Activated CD4-positive, CD25-positive, alpha-beta regulatory T cell treated with anti-CD3 and anti-CD28 coated beads, Interleukin-2, amount 50 U/mL, for 16 hours (primary cell): Measurements from ENCODE around the gene LRIG1.

Source experiments
- DNase-seq: peaks from one replicate; pipeline ENCODE4 v3.0.0-alpha.2; 2020; ENCODE audit warnings: low read depth, low spot score

The LRIG1 gene

DNA sequence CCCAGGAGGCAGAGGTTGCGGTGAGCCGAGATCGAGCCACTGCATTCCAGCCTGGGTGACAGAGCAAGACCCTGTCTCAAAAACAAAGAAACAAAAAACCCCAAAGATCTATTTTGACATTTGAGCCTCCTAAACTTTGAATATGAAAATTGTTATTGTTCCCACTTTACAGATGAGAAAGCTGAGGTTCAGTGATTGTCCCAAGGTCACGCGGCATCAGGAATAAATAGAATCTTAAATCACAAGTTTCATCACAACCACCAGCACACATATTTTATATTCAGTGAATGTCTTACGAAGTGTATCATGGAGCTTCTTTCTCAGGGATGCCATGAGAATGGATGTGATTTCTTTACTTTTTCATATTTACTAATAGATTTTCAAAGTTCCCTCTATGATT, 5.3 kb upstream of the LRIG1 start:
- DNase-seq, result no peak

DNA sequence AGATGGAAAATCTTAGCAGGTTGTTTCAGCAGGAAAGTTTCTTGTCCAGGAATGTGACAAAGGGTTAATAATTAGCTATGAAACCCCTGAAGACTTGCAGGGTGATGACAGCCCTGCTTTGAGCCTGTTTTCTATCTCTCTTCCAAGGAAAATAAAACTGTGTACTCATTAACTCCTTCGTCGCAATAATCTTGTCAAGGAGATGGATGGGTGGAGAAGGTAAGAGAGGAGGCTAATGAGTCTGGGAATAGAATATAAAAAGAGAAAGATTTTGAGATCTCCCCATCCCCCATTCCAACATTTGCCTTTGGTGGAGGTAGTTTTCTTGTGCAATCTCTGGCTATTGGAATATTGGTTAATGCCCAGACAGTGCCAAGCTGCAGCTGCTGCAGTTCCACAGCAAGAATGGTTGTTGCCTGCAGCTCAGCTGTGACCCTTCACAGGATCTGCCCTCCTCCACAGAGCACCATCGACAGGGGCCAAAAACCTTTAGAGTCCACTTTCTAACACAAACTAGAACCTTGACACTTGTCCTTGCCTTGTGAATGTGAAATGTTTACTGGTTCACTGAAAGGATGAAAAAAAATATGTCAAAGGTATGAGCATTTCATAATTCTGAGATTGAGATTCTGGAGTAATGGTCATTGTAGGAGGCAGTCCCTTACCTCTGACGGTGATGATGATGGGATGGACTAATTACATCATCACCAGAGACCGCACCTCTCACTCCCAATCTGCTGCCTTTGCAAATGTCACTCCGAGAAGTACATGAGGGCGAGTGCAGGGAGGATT, 4.2 kb upstream of the LRIG1 start:
- no peak for DNase-seq

DNA sequence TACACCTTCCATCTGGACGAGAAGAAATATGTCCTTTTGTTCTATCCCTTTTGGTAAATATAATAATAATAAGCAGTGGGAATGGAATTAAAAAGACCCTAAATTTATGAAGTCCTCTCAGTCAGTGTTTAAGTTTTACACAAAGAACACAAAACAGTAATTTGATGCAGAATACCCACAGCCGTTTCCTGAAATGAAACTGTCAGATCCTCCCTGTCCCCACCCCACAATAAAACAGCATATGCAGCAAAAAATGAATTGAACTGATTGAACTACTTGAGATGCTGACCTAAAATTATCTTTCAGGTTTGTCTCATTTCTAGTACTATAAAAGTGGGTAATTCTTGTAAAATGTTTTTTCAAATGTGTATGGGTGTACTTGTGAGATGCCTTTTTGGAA, 2.2 kb upstream of the LRIG1 start:
- DNase-seq, result no peak

DNA sequence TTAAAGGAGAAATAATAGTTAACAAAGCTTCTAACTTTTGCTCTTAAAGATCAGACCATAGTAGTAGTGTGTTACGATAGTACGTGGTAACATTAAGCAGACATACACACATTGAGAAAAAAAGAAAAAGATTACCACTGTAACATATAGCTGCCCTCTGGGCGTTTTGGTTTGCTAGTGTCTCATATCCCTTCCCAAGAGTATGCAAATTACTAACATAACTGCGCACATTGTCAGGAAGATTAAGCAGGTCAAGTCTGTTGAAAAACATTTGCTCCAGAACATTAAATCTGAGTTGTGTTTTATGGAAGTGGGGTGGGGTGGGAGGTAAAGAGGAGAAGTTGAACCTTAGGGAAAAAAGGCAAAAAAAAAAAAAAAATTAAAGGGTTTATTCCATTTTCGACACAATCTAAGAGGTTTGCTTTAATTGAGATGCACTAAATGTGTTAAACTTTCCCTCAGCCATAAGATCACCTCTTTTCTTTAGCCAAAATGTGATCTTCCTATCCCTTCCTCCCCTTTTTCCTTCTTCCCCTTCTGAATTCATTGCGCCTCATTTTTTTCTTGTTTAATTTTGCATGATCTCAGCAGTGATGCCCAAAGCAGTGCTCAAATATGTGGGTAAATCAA, 1.5 kb upstream of the LRIG1 start:
- DNase-seq, result no peak

DNA sequence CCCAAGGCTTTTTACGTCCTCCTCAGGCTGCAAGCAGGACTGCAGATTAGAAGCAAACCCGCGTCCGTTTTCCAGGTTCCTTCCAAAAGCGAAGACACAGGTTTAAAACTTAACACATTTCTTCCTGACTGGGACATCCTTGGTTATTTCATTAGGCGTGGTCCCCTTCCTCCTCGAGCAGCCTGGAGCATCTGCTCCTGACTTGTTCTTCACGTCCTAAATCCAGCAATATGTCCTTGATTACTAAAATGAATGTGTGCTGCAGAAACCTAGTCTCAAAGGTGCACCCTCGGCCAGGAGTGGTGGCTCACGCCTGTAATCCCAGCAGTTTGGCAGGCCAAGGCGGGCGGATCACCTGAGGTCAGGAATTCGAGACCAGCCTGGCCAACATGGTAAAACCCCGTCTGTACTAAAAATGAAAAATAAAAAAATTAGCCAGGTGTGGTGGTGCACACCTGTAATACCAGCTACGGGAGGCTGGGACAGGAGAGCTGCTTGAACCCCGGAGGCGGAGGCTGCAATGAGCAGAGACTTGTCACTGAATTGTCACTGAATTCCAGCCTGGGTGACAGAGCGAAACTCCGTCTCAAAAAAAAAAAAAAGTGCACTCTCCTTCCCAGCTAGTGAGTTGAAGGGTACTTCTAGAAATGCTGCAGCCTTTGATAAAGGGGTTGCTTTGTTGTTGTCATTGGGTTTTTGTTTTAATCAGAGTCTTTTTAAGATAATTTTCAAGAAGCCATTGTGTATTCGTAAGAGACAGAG, 842 bp upstream of the LRIG1 start:
- DNase-seq, result no peak

DNA sequence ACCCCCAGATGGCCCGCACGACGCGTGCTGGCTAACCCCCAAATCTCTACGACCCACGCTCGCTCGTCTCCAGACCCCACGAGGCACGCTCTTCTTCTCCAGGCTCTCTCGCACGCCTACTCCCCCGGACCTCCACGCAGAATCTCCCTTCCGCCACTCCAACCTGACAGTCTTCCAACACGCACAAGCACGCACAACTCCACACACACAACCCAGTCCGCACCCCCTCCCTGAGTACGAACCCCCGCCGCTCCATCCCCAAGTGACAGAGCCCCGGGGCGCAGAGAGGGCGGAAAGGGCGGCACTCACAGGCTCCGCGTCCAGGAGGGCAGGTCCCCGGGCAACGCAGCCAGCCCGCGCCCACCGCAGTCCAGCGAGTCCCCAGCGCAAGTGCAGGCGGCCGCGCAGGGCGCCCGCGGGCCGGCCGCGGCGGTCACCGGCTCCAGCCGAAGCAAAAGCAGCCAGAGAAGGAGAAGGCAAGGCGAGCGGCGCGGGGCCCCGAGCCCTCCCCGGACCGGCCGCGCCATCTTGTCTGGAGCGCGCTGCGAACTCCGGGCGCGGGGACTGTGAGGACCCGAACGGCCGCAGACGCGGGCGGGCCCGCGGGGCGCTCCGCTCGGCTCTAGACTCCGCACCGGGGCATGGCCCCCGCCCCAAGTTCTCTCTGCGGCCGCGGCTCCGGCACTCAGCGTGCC, 794 bp downstream of the LRIG1 start:
- no peak for DNase-seq

DNA sequence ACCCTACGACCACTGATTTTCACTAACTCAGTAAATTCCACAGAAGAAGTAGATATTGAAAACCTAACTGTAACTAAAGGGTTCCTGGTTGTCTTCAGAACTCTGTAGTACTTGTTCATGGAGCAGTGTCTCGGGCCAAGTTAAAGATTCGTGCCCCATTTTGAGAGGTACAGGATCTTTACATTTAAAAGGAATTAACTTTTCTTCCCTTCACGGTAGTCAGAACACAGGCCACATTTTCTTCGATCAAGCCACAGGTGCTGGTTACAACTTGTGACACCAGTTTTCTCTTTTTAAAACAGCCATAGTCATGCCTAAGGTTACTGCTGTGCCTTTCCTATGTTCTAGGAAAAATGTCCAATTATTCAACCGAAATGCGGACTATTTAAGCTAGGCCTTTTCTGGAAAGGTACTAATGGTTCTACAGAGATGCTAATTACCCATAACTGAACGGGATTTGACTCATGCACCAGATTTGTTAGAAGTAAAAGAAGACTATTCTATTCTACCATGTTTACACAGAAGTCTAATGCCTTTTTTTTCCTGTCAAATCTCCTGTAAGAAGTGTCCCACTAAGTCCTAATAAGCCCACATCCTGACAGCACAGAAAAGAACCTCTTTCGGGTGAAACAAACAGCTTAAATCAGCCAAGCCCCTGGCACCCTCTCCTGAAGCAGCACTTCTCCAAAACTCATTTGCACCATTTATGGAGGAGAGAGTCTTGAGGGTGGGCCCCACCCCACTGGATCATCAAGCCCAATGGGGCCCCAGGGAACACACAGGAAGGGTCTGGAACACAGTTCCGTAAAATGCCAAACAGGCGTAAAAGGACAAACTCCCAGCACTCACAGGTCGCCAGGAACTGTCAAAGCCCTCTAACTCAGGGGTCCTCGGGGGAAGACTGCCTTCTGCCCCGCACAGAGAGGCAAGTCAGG, 1.9 kb downstream of the LRIG1 start:
- DNase-seq, result no peak

DNA sequence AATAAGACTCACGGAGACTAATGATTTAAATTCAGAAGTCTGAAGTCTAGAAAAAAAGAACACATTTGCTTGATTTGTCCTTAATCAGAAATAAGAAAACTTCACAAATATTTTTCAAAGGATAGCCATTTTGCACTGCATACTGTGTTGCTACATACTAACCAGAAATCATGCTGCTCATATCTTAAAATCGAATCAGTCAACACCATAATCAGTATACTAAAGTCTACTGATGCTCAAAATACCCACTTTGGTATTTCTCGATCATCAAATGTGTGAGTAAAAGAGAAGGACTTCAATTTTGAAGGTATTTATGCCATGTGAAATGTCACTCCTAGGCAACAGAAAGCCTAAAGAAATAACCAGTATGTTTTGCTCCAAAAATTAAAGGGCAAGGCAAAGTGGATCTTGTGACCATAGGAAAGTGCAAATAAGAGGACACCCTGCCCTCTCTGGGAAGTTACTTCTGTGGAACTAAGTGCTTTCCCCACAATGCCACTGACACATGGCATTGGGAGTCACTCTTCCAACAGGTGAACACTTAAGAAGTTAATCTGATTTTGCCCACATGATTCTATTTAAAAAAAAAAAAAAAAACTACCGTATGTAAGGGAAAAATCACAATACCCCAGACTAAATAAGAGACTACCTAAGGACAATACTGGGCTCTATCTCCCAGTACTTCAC, 2.7 kb downstream of the LRIG1 start:
- no peak for DNase-seq

DNA sequence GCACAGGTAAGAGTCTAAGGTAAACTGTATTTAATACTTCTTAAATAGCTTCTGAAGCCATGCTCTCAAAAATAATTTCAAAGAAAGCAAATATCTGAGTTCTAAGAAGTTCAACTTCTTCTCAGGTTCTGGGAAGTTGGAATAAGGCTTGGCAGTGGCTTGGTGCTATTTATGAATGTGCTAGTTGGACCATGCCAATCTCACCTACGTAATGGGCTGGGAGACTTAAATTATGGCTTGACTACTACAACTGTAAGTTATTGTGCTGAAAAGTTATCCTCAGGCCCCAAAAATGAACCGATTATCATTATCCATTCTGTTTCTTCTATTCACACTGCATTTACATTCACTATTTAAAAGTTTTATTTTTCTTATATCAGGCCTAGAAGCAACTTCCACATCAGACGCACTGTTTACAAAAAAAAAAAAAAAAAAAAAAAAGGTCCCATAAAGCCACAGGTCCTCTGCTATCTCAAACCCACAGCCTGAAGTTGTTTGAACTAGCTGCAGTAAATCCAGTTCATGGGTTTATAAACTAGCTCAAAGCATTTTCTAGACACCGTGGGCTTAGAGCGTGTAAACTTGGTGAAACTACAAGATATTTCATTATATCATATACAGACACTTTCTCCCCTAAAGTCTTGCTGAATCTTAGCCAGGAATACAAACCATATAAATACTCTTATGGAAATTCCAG, 3.4 kb downstream of the LRIG1 start:
- DNase-seq, result no peak

DNA sequence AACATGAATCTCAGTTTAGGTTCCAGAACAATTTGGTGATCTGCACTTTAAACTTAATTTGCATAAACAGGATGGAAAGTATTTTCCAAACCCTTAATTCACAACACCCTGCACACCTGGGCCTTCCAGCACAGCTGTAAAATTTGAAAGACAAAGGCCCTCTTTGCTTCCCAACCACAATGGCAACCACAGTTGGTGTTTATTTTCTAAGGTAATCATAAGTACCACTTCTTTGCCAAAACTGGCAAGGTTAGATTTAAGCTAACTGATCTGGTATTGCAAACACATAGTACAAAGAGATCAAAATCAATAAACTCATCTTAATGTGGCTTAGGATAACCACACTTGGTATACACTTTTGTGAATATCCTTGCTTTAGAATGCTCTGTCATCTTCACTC, 4.1 kb downstream of the LRIG1 start:
- DNase-seq, result no peak

DNA sequence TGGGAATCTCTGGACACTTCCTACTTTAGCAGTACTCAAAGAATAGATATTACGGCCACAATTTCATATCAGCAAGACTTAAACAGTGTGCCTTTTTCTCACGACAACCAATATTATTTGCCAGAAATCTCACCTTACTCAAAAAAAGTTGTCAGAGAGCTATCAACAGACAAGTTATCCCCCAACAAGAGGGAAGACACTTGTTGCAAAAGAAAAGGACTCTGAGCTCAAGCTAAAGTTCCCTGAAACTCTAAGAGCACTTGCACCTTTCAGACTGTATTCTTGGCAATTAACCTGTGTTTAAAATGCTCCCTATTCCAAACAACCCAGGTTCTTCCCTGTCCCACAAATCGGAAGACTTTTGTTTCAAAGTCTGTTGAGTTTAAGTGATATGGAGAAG, 4.5 kb downstream of the LRIG1 start:
- DNase-seq, result no peak

DNA sequence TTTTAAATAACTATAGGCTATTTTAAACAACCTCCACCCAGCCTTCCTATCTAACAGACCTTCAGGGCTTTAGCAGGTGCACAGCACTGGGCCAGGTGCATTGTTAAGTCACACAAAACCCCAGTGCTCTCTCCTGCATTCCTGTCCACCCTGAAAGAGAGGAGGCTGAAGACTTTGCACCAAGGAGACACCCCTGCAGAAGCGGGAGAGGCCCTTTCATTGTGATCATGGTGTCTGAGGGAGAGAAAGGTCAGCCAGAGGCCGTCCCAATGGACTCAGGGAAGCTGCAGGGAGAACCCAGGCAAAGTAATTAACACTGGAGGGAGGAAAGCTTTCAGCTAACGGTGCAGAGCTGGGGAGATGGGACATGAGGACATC, 5.2 kb downstream of the LRIG1 start:
- no peak for DNase-seq

DNA sequence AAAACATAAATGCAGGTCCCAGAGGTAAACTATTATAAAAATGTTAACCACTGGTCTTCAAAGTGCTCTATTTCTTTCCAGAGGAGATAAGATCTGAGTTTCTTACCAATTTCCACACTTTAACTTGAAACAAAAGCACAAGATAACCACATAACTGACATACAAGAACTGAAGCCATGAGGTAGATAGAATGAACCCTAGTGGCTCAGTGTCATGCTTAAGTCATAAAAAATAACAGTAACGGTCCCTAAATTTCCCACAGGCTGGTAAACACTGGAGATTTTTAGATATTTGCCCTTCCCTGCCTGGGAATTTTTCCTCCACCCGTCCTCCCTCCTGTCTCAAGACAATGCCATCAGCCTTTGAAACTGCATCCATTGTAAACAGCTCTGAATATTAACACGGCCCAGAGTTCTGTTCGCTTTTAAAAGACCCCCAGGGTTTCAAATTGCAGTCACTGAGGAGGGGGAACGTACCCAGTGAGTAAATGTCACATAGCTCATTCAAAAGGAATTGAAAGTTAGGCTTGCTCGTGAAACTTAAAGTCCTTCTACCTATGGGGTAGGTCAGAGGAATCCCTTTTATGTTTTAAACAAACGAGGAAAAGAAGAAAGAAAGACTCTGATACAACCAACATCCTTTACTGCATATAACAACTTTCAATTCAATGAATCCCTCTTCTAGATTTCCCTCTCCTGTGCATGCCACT, 5.7 kb downstream of the LRIG1 start:
- no peak for DNase-seq

DNA sequence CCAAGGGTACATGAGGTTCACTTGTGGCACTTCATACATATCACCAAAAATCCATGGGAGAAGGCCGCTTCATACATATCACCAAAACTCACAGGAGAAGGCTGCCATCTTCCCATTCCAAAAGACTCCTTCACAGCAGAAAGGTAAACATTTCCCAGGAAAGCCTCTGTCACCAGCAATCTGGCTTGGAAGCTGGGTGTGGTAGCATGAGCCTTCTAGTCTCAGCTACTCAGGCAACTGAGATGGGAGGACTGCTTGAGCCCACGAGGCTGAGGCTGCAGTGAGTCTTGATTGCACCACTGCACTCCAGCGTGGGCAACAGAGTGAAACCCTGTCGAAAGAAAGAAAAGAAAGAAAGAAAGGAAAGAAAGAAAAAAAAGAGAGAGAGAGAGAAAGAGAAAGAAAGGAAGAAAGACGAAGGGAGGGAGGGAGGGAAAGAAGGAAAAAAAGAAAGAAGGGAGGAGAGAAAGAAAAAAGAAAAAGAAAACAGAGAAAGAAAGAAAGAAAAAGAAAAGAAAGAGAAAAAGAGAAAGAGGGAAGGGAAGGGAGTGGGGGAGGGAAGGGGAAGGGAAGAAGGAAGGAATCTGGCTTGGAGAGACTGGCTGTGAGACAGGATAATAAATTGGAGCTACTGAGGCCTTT, 7.2 kb downstream of the LRIG1 start:
- no peak for DNase-seq

DNA sequence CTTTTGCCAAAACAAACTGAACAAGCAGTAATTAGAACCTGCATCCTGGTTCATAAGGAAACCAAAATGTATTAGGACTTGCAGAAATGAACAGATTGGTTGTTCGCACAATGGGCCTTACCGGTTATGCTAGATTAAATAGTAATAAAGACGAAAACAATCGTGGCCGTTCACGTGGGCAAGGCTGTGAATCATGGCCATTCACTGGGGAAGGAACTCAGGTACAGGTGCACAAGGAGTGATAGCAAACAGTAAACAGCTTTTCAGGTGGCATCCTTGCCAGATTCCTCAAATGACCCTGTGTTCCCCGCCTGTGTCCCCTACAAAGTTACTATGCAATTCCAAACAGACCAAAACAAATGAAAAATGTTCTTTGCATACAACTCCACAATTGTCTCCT, 8.2 kb downstream of the LRIG1 start:
- no peak for DNase-seq

DNA sequence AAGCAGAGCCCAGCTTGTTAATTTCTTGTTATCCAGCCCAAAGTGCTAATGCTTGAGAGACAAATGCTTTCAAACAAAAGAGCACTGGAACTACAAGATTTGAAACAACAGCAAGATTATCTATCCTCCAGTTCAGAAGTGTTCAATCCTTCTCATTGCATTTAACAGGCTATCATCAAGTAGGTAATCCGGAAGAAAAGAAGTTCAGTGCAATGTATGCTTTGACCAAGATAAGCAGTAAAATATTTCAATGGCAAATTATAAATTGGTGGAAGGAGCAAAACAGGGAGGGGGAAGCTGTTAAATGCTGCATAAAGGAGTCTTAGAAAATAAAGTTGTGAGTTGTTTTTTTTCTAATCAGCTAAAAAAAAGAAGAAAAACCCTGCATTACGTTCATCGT, 8.8 kb downstream of the LRIG1 start:
- no peak for DNase-seq

DNA sequence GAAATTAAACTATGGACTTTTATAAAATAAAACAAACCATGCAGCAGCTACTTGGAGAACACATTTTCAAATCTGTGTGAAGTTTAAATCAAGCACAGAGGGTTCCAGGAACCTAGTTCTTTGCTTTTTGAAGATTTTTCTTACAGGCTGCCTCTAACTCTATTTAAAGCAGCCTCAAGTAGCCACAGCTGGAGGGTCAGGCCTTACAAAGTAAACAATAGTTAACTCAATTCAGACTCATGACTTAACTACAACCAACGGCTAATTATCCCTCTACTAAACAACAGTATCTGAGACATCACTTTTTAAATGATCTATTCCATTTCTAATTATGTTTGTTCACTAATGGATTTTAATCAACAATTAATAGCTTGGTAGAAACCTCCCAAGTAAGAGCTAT, 9.8 kb downstream of the LRIG1 start:
- DNase-seq, result no peak

DNA sequence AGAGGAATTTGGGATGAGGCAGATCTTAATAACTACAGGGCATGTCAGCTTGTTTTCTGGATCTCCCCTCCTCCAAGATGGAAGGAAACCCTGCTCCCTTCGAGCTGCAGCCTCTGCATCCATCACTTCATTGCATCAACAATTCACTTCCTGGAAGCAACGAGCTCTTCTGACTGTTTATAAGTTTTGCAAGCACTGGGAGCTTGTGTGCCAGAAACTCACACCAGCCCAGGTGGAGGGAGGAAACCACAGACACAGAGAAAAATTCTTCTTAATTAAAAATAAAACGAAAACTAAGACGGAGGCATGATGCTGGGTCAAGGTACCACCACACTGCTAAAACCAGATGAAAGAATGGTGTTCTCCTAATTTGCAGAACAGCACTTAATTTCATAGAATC, 10.6 kb downstream of the LRIG1 start:
- no peak for DNase-seq

DNA sequence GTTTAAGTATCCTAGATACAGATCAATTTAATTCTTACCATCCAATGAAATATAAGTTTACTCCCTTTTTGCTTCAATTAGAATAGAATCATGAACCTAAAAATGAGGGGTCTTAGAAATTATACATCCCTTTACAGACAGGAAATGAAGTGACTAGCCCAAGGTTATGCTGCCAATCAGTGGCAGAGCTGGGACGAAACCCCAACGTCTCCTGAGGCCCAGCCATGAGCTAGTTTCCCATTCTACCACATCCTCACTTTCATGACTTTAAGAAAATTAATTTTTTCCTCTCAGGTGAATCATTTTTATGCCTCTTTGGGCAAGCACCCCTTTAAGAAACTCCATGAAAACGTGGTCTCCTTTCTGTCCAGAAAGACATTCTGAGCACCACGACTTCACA, 11.2 kb downstream of the LRIG1 start:
- no peak for DNase-seq
